HG02884 (cell line): ENCODE measurements around the gene RNU7-1.

Experiments used
- ATAC-seq: cut with Tn5 transposase; IDR thresholded peaks from one replicate; pipeline ENCODE4 v1.9.1; 2021; ENCODE audit warnings: mild to moderate bottlenecking, moderate library complexity; ENCODE audit not compliant: unreplicated experiment

Gene RNU7-1

DNA sequence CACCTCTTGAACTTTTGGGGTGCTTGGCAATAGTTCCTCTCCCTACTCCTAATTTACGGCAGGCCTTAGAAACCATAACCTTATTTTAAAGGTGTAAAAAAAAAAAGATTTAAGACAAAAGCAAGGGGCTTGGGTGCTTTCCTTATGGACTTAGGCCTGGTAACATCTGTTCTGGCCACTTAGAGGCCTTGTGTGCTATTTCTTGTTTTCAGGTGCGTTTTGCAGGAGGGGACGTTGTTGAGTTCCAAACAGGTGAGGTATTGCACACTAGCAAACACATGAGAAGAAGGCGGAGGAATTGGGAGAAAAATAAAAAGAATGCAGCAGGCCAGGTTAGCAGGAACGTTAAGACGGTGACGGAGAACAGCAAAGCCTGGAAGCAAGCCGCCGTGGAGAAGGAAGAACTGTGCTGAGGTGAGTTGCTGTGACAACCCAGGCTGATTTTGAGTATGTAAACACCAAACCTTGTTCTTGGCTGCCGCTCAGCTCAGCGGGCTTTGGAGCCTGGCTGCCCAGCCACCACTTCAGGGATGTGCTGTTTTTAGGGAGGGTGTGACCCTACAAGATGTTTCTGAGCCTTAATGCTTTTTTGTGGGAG, 44.4 kb downstream of the RNU7-1 start:
- ATAC-seq = no peak
